Sigmoid colon (tissue), 7 donors: ENCODE data around the gene TOGARAM2. TPM values are rescaled to one million over a fixed set of nuclear protein-coding genes. Genes with fewer than 3 reads are reported as not detected.

Experiments used
- DNase-seq: peaks from one replicate; pipeline ENCODE4 v3.0.0-alpha.2; 2019
- H3K27ac ChIP-seq, 4 donors: fragments of 200-600 bp; sonication (generic); one replicate each; pipeline ENCODE4 v1.5.1; 2016 to 2019; ENCODE audit warnings: mild to moderate bottlenecking in 1 of 4
- H3K27me3 ChIP-seq, 3 donors: fragments of 200-600 bp; sonication (generic); one replicate each; pipeline ENCODE4 v1.5.1; 2019; ENCODE audit warnings: mild to moderate bottlenecking in 1 of 3
- H3K36me3 ChIP-seq, 4 donors: fragments of 200-600 bp; sonication (generic); one replicate each; pipeline ENCODE4 v1.5.1; 2016 to 2019
- H3K4me1 ChIP-seq, 4 donors: fragments of 200-600 bp; sonication (generic); one replicate each; pipeline ENCODE4 v1.5.1; 2017 to 2019
- H3K4me3 ChIP-seq, 4 donors: fragments of 200-600 bp; sonication (generic); one replicate each; pipeline ENCODE4 v1.5.1; 2017 to 2019; ENCODE audit warnings: mild to moderate bottlenecking in 2 of 4, moderate library complexity in 1 of 4
- H3K9me3 ChIP-seq, 4 donors: fragments of 200-600 bp in 3 of 4; sonication (generic) in 3 of 4; one replicate each; pipeline versions ENCODE4 v1.5.1 to v1.6.1; 2013 to 2019
- CTCF ChIP-seq, 4 experiments: fragments of 450-650 bp in 3 of 4; fragments of 200-600 bp in 1 of 4; IDR thresholded peaks; one replicate each; pipeline ENCODE4 v1.5.1; 2016 to 2019; ENCODE audit warnings: antibody characterized with exemption in 4 of 4, mild to moderate bottlenecking in 3 of 4, moderate library complexity in 2 of 4
- EP300 ChIP-seq, 4 donors: sonication (generic); formaldehyde crosslinking; IDR thresholded peaks; one replicate each; pipeline ENCODE4 v1.6.1; 2017; ENCODE audit warnings: antibody characterized with exemption in 4 of 4
- POLR2A ChIP-seq, 2 donors: fragments of 450-650 bp; IDR thresholded peaks; one replicate each; pipeline ENCODE4 v1.6.1; 2016; ENCODE audit warnings: antibody characterized with exemption in 2 of 2, mild to moderate bottlenecking in 2 of 2, moderate library complexity in 2 of 2
- POLR2AphosphoS5 ChIP-seq, 4 donors: sonication (generic); formaldehyde crosslinking; IDR thresholded peaks; one replicate each; pipeline ENCODE4 v1.6.1; 2017; ENCODE audit warnings: antibody characterized with exemption in 4 of 4
- WGBS, 2 donors: extraction: QIAGEN DNeasy Blood & Tissue Kit; methylation state at CpG; one replicate each; pipeline ENCODE4 v1.1.7; 2013; 5-methylcytosine and 5-hydroxymethylcytosine counted together
- intact Hi-C: fragments of 100-400 bp; cut with DNase I; formaldehyde crosslinking; loops from one replicate; pipeline ENCODE4 v1.15.1; 2023
- polyA plus RNA-seq, 3 donors: library from polyadenylated mRNA; stranded (reverse); fragments of 200-250 nt; gene quantifications; one replicate each; pipeline ENCODE4 v1.2.3, GENCODE V29; 2013
- small RNA-seq, 3 donors: library from RNA; depleted of rRNA; stranded (forward); fragments of <200 nt; gene quantifications; one replicate each; pipeline ENCODE3, GENCODE V24; 2016
- total RNA-seq, 4 donors: library from RNA; depleted of rRNA; stranded (reverse); fragments of >200 nt; gene quantifications; one replicate each; pipeline ENCODE4 v1.1.0, GENCODE V29; 2016
- donor health status: healthy with polysubstance abuse.
- donor health status: Bipolar disorder and iron deficiency.
- donor health status: healthy.

Gene TOGARAM2
- total and polyA plus RNA-seq, 7 donors = 0.23 to 3.2 (median 0.82) TPM; not detected in 2

GRCh38 chr2:29100564-29100963 lies 119.5 kb downstream of the TOGARAM2 start:
- 93 to 94% methylated on average over 1 of the region's 1 CpG for WGBS, 2 donors
- no peak overlapping the region for H3K4me3 ChIP-seq
- intact Hi-C loops = no loop called here
- TF ChIP-seq POLR2A (IDR thresholded peaks at IDR 0.05) (no peak), CTCF (IDR thresholded peaks at IDR 0.05) (no peak), POLR2AphosphoS5 (IDR thresholded peaks at IDR 0.05) (no peak), EP300 (IDR thresholded peaks at IDR 0.05) (no peak)
- no peaks in the 10 kb centered on the region for H3K4me1 ChIP-seq
- H3K27me3 ChIP-seq = no peaks in the 10 kb centered on the region
- no peaks in the 10 kb centered on the region for H3K9me3 ChIP-seq
- no peak overlapping the region for H3K27ac ChIP-seq
- no peaks in the 10 kb centered on the region for H3K36me3 ChIP-seq
- no peak for DNase-seq

Small RNA genes within 50 kb of the gene (small RNA-seq; reads per million reads assigned to genes)
- gene RF00019 = 0 reads per million in 3 donors

Other genes starting within 250 kb of the TOGARAM2 start
- gene PPP1CB, start 229.5 kb upstream of the TOGARAM2 start, total RNA-seq = 100 to 1,000 TPM; 446 to 567 (median 515) TPM
- 100 to 1,000 TPM in 2 of 3 donors, 10 to 100 TPM in 1; 88.7 to 136 (median 112) TPM for gene PPP1CB, start 229.5 kb upstream of the TOGARAM2 start, polyA plus RNA-seq
- 1 to 10 TPM in 2 of 4 donors, under 1 TPM in 2; 0.66 to 2.2 (median 1.0) TPM for gene SPDYA, start 170.5 kb upstream of the TOGARAM2 start, total RNA-seq
- 1 to 10 TPM in 1 of 3 donors, under 1 TPM in 1, not detected in 1; 0.13 to 1.2 TPM for gene SPDYA, start 170.5 kb upstream of the TOGARAM2 start, polyA plus RNA-seq
- gene TRMT61B, start 111.0 kb upstream of the TOGARAM2 start, total RNA-seq = 10 to 100 TPM in 2 of 4 donors, 1 to 10 TPM in 2; 8.6 to 16.8 (median 10.5) TPM
- gene TRMT61B, start 111.0 kb upstream of the TOGARAM2 start, polyA plus RNA-seq = 10 to 100 TPM; 10.9 to 13.8 (median 12.2) TPM
- 10 to 100 TPM; 24.9 to 45.3 (median 36.1) TPM for gene WDR43, start 86.6 kb upstream of the TOGARAM2 start, total RNA-seq
- 10 to 100 TPM in 2 of 3 donors, 1 to 10 TPM in 1; 8.4 to 18.5 (median 13.2) TPM for gene WDR43, start 86.6 kb upstream of the TOGARAM2 start, polyA plus RNA-seq
- under 1 TPM in 2 of 4 donors, not detected in 2; under 0.01 to 0.14 TPM for gene PCARE, start 93.2 kb downstream of the TOGARAM2 start, total RNA-seq
- not detected for gene PCARE, start 93.2 kb downstream of the TOGARAM2 start, polyA plus RNA-seq
- gene CLIP4, start 134.1 kb downstream of the TOGARAM2 start, total RNA-seq = 10 to 100 TPM; 68.5 to 94.6 (median 80.7) TPM
- gene CLIP4, start 134.1 kb downstream of the TOGARAM2 start, polyA plus RNA-seq = 1 to 10 TPM; 1.8 to 8.4 (median 5.0) TPM